ENCODE data around the gene PRPSAP1.
"Not testable (repeated sequence)": the region's sequence is repeated elsewhere in the genome, so short reads cannot be mapped to it uniquely, and the experiment has no call there.

PRPSAP1 gene

GRCh38 chr17:76314392-76315227, 39.1 kb downstream of the PRPSAP1 start:
- Histone ChIP-seq H3K36me3 (peaks cover 78% of the 10 kb centered on the region), H3K4me3 (ENCODE audit: low read depth, low read length) (no peak overlapping the region), H3K27ac (no peak overlapping the region), H3K27me3 (ENCODE audit: insufficient read depth, low read depth, severe bottlenecking) (no peaks in the 10 kb centered on the region), H3K9me3 (ENCODE audit: severe bottlenecking) (no peaks in the 10 kb centered on the region)
- no peak for TF ChIP-seq CTCF (IDR thresholded peaks at IDR 0.05; ENCODE audit: low read depth, low read length)
- no peak for DNase-seq

- no peak for DNase-seq
- H3K9me3 ChIP-seq (ENCODE audit: severe bottlenecking), result no peaks in the 10 kb centered on the region
- no peaks in the 10 kb centered on the region for H3K27me3 ChIP-seq (ENCODE audit: insufficient read depth, low read depth, severe bottlenecking)
- H3K4me3 ChIP-seq (ENCODE audit: low read depth, low read length), result no peak overlapping the region
- H3K27ac ChIP-seq, result no peak overlapping the region
- peaks cover 76% of the 10 kb centered on the region for H3K36me3 ChIP-seq
- no peak for TF ChIP-seq CTCF (IDR thresholded peaks at IDR 0.05; ENCODE audit: low read depth, low read length)
These were observed 41.0 kb downstream of the PRPSAP1 start for GRCh38 chr17:76312735-76313134.

- no peak overlapping the region for H3K4me3 ChIP-seq (ENCODE audit: low read depth, low read length)
- TF ChIP-seq CTCF (IDR thresholded peaks at IDR 0.05; ENCODE audit: low read depth, low read length), result no peak
- H3K27ac ChIP-seq, result no peak overlapping the region
- no peaks in the 10 kb centered on the region for H3K27me3 ChIP-seq (ENCODE audit: insufficient read depth, low read depth, severe bottlenecking)
- peaks cover 68% of the 10 kb centered on the region for H3K36me3 ChIP-seq
- no peaks in the 10 kb centered on the region for H3K9me3 ChIP-seq (ENCODE audit: severe bottlenecking)
- DNase-seq, result no peak
These were observed 44.3 kb downstream of the PRPSAP1 start for GRCh38 chr17:76309461-76309860.

- no peak for DNase-seq
- Histone ChIP-seq H3K36me3 (peaks cover 55% of the 10 kb centered on the region), H3K27me3 (ENCODE audit: insufficient read depth, low read depth, severe bottlenecking) (no peaks in the 10 kb centered on the region), H3K27ac (no peak within 1 kb of the TSS), H3K4me3 (ENCODE audit: low read depth, low read length) (no peak within 1 kb of the TSS), H3K9me3 (ENCODE audit: severe bottlenecking) (no peaks in the 10 kb centered on the region)
- TF ChIP-seq CTCF (IDR thresholded peaks at IDR 0.05; ENCODE audit: low read depth, low read length), result no peak
These were observed 45.8 kb downstream of the PRPSAP1 start, which contains the start of gene QRICH2 for GRCh38 chr17:76307966-76308338. Gene QRICH2 (minus strand): TSS chr17:76308276. CDS start chr17:76307998, 278 bp downstream.

- DNase-seq, result no peak
- no peak overlapping the region for H3K4me3 ChIP-seq (ENCODE audit: low read depth, low read length)
- no peak overlapping the region for H3K27ac ChIP-seq
- no peak for TF ChIP-seq CTCF (IDR thresholded peaks at IDR 0.05; ENCODE audit: low read depth, low read length)
- no peaks in the 10 kb centered on the region for H3K27me3 ChIP-seq (ENCODE audit: insufficient read depth, low read depth, severe bottlenecking)
- H3K9me3 ChIP-seq (ENCODE audit: severe bottlenecking), result no peaks in the 10 kb centered on the region
- peaks cover 52% of the 10 kb centered on the region for H3K36me3 ChIP-seq
These were observed 46.3 kb downstream of the PRPSAP1 start for GRCh38 chr17:76307299-76307965.

GRCh38 chr17:76305135-76305454, 48.6 kb downstream of the PRPSAP1 start:
- H3K4me3 ChIP-seq (ENCODE audit: low read depth, low read length); H3K9me3 ChIP-seq (ENCODE audit: severe bottlenecking); H3K27ac ChIP-seq; DNase-seq; H3K27me3 ChIP-seq (ENCODE audit: insufficient read depth, low read depth, severe bottlenecking): not testable (repeated sequence)
- H3K36me3 ChIP-seq, result peaks cover 31% of the 10 kb centered on the region
